Osteoblast (primary cell): Measurements from ENCODE around the gene RAB3GAP2. TPM values are rescaled to one million over a fixed set of nuclear protein-coding genes. Genes with fewer than 3 reads are reported as not detected.
A peak's percentile ranks its signal among the peaks of the same experiment; 100 is the strongest.

Experiments
- DNase-seq: peaks from one replicate; pipeline ENCODE4 v3.0.0; 2011; ENCODE audit warnings: low spot score, mixed read lengths; ENCODE audit not compliant: insufficient read length; ENCODE audit errors: missing footprints
- H2AFZ ChIP-seq: 2 replicates; pipeline ENCODE4 v1.6.0; 2011; ENCODE audit warnings: mild to moderate bottlenecking, low read length
- H3K27ac ChIP-seq: 2 replicates; pipeline ENCODE4 v1.5.1; 2011; ENCODE audit warnings: mild to moderate bottlenecking, low read depth, low read length, moderate library complexity
- H3K27me3 ChIP-seq: 2 replicates; pipeline ENCODE4 v1.6.0; 2012; ENCODE audit warnings: mild to moderate bottlenecking, control low read depth, inconsistent platforms, low read length, moderate library complexity; ENCODE audit not compliant: insufficient read depth
- H3K36me3 ChIP-seq: 2 replicates; pipeline ENCODE4 v1.5.1; 2011; ENCODE audit warnings: mild to moderate bottlenecking, low read length, control low read depth, moderate library complexity; ENCODE audit not compliant: insufficient read depth
- H3K4me1 ChIP-seq: 2 replicates; pipeline ENCODE4 v1.5.1; 2011; ENCODE audit warnings: mild to moderate bottlenecking, low read length, control low read depth, moderate library complexity; ENCODE audit not compliant: insufficient read depth
- H3K4me2 ChIP-seq: 2 replicates; pipeline ENCODE4 v1.6.0; 2011; ENCODE audit warnings: mild to moderate bottlenecking, low read length; ENCODE audit not compliant: insufficient read depth
- H3K4me3 ChIP-seq: fragments of 200-600 bp; sonication (generic); 3 replicates; pipeline ENCODE4 v1.5.1; 2012; ENCODE audit warnings: mild to moderate bottlenecking, low read length, inconsistent platforms; ENCODE audit not compliant: insufficient read depth
- H3K79me2 ChIP-seq: 2 replicates; pipeline ENCODE4 v1.6.0; 2012; ENCODE audit warnings: mild to moderate bottlenecking, low read length, control low read depth, inconsistent platforms; ENCODE audit not compliant: insufficient read depth
- H3K9me3 ChIP-seq: 2 replicates; pipeline ENCODE4 v1.5.1; 2011; ENCODE audit warnings: low read depth, low read length, control low read depth
- H4K20me1 ChIP-seq: 2 replicates; pipeline ENCODE4 v1.6.0; 2012; ENCODE audit warnings: mild to moderate bottlenecking, low read length, control low read depth; ENCODE audit not compliant: insufficient read depth
- CTCF ChIP-seq: IDR thresholded peaks from 2 replicates; pipeline ENCODE4 v1.5.1; 2011; ENCODE audit warnings: mild to moderate bottlenecking, low read depth, low read length, moderate library complexity; ENCODE audit errors: extremely low read depth
- total RNA-seq: library from RNA; depleted of rRNA; stranded (reverse); fragments of >200 nt; gene quantifications from 2 replicates; pipeline ENCODE4 v1.2.3, GENCODE V29; 2012

Gene RAB3GAP2
- total RNA-seq, 1 donor: 44.2 TPM

- no peak overlapping the region for H2AFZ ChIP-seq
- H3K4me2 ChIP-seq: no peak overlapping the region
- no peaks in the 10 kb centered on the region for H3K9me3 ChIP-seq
- no peak overlapping the region for H3K27ac ChIP-seq
- peaks cover under 1% of the 10 kb centered on the region for H3K4me1 ChIP-seq
- peaks cover 69% of the 10 kb centered on the region for H3K36me3 ChIP-seq
- H4K20me1 ChIP-seq: no peaks in the 10 kb centered on the region
- no peak for TF ChIP-seq CTCF
- H3K27me3 ChIP-seq: no peaks in the 10 kb centered on the region
- no peak for DNase-seq
- no peaks in the 10 kb centered on the region for H3K79me2 ChIP-seq
- no peak overlapping the region for H3K4me3 ChIP-seq
These were observed 115.6 kb downstream of the RAB3GAP2 start for GRCh38 chr1:220156620-220157146.

- H2AFZ ChIP-seq: no peak overlapping the region
- no peaks in the 10 kb centered on the region for H4K20me1 ChIP-seq
- DNase-seq: no peak
- no peak overlapping the region for H3K4me3 ChIP-seq
- H3K9me3 ChIP-seq: no peaks in the 10 kb centered on the region
- H3K79me2 ChIP-seq: no peaks in the 10 kb centered on the region
- TF ChIP-seq CTCF: no peak
- peaks cover 69% of the 10 kb centered on the region for H3K36me3 ChIP-seq
- peaks cover 3% of the 10 kb centered on the region for H3K4me1 ChIP-seq
- no peak overlapping the region for H3K4me2 ChIP-seq
- H3K27ac ChIP-seq: no peak overlapping the region
- H3K27me3 ChIP-seq: no peaks in the 10 kb centered on the region
These were observed 119.1 kb downstream of the RAB3GAP2 start for GRCh38 chr1:220153147-220153546.

- Histone ChIP-seq H3K79me2 (no peaks in the 10 kb centered on the region), H3K4me2 (no peak overlapping the region), H2AFZ (no peak overlapping the region), H3K36me3 (peaks cover 62% of the 10 kb centered on the region), H4K20me1 (no peaks in the 10 kb centered on the region), H3K27ac (peak overlapping the region; percentile 29), H3K9me3 (no peaks in the 10 kb centered on the region), H3K27me3 (no peaks in the 10 kb centered on the region), H3K4me3 (no peak overlapping the region), H3K4me1 (peaks cover 3% of the 10 kb centered on the region)
- DNase-seq: no peak
- no peak for TF ChIP-seq CTCF
These were observed 120.8 kb downstream of the RAB3GAP2 start for GRCh38 chr1:220151454-220151853.

- Histone ChIP-seq H3K27ac (peak overlapping the region; percentile 29), H3K79me2 (no peaks in the 10 kb centered on the region), H3K4me3 (no peak overlapping the region), H3K4me1 (peaks cover 3% of the 10 kb centered on the region), H2AFZ (no peak overlapping the region), H4K20me1 (no peaks in the 10 kb centered on the region), H3K27me3 (no peaks in the 10 kb centered on the region), H3K36me3 (peaks cover 57% of the 10 kb centered on the region), H3K9me3 (no peaks in the 10 kb centered on the region), H3K4me2 (no peak overlapping the region)
- no peak for TF ChIP-seq CTCF
- peak; percentile 60 for DNase-seq
These were observed 122.5 kb downstream of the RAB3GAP2 start for GRCh38 chr1:220149742-220150141.
